HuH-7.5 (cell line): ENCODE measurements around the gene CD81.
"Not testable (repeated sequence)": the region's sequence is repeated elsewhere in the genome, so short reads cannot be mapped to it uniquely, and the experiment has no call there.

Source experiments
- DNase-seq: peaks from one replicate; pipeline ENCODE4 v3.0.0; 2011; ENCODE audit warnings: low spot score

CD81 gene

DNA sequence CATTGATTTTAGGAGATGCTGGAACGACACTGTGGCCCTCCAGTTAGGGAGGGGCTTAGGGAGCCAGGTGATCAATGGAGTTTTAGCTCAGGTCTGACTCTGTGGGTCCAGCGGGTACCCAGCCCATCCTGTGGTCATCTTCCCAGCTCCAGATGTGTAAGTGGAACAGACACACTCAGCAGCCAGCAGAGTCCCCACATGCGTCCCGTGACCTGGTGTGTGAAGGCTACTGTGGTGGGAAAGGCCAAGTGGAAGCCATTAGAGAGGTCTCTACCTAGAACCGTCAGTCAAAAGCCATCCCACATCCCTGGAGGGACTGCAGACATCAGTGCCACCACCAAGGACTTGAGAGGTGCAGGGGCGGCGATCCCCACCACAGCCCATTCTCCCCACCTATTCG is 19.9 kb upstream of the CD81 start:
- no peak for DNase-seq

GRCh38 chr11:2357651-2358050 is 19.5 kb upstream of the CD81 start:
- DNase-seq: not testable (repeated sequence)

DNA sequence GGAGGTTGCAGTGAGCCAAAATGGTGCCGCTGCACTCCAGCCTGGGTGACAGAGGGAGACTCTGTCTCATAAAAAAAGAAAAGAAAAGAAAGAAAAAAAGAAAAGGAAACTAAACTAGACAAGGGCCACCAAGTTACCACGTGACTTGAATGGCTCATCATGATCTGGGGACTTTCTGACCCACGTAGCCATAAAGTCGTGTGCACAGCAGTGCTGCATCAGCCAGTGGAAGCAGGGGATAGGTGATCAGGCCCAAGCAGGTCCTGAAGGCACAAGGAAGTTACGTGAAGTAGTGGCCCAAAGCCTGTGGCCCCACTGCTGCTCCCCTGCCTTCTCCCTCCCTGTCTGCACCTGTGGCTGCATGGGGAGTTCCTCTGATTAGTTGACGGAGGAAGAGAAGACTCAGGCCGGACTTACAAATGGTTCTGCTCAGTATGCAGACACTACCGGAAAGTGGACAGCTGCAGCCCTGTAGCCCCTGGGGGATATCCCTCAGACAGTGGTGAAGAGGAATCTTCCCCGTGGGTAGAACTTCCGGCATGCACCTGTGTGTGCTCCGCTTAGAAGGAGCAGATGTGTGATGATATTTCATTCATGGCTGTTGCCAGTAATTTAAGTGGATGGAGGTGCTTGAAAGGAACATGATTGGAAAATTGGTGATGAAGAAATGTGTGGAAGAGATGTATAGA is 18.2 kb upstream of the CD81 start:
- DNase-seq: no peak

DNA sequence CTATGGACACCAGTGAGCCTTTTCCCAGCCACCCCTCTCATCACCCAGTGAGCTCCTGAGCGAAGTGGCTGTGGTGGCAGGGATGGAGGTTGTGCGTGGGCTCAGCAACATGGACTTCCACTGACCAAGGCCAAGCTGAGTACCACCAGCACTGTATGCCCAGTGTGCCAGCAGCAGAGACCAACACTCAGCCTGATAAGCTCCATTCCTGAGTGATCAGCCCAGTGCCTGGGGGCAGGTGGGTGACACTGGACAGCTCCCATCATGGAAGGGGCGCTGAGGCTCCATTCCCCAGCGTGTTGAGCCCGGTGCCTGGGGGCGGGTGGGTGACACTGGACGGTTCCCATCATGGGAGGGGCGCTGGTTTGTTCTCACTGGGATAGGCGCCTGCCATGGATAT is 17.6 kb upstream of the CD81 start:
- no peak for DNase-seq

- DNase-seq: no peak
Measured at GRCh38 chr11:2360081-2360642, 16.9 kb upstream of the CD81 start.

DNA sequence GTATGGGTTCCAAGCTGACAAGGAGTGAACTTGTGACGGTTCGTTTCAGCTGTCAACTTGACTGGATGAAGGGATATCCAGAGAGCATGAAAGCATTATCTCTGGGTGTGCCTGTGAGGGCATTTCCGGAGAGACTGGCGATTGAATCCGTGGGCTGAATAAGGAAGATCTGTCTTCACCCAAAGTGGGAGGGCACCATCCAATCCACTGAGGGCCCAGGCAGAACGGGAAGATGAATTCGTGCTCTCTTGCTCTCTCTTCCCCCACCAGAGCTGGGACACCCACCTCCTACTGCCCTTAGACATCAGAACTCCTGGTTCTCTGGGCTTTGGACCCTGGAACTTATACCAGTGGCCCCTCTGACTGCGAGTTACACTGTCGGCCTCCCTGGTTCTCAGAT is 15.5 kb upstream of the CD81 start:
- DNase-seq: no peak

- no peak for DNase-seq
Measured at GRCh38 chr11:2362414-2362813, 14.7 kb upstream of the CD81 start.

DNA sequence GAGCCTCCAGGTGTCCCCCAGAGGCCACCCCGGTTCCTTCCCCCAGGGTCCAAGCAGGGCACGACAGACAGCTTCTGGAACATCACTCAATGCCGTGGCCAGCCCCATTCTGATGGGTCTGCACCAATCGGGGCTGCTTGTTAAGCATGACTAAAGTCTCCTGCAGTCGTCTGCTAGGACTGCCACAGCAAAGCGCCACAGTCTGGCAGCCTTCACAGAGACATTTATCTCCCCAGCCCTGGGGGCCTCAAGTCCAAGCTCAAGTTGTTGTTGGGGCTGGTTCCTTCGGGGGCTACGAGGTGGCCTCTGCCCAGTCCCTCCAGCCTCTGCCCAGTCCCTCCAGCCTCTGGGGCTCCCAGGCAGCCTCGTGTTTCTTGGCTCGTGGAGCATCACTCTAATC is 14.0 kb upstream of the CD81 start:
- no peak for DNase-seq

DNA sequence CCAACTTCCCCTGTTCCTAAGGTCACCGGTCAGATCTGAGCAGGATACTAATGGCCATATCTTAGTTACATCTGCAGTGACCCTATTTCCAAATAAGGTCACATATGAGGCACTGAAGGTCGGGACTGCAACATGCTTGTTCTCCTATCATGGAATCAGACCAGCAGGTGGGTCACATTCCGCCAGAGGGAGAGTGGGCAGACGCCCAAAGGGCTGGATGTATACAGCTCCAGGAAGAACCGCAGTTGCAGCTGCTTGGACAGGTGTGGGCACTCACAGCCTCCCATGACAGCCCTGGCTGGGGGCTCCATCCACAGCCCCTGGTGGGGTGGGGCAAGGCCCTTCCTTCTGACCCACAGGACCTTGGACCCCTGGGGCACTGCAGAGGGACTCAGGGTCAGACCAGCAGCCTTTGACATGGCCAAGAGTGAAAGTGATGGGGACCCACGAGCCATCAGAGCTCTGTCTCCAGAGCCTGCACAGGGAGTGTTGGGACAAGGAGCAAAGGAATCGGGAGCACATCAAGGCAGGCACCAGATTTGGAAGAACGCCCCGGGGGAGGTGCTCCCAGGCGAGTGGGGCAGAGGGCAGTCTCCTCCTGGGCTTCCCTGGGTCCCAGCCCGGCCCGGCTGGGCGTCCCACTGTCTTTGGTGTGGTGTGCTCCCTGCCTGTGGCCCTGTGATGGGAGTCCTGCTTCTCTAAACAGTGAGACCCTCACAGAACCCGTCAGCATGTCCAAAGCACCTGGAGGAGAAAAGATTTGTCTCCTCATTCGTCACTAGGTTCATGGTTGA is 13.3 kb upstream of the CD81 start:
- DNase-seq: no peak

GRCh38 chr11:2364386-2364785 is 12.7 kb upstream of the CD81 start:
- not testable (repeated sequence) for DNase-seq

GRCh38 chr11:2365571-2366210 is 11.4 kb upstream of the CD81 start:
- no peak for DNase-seq

DNA sequence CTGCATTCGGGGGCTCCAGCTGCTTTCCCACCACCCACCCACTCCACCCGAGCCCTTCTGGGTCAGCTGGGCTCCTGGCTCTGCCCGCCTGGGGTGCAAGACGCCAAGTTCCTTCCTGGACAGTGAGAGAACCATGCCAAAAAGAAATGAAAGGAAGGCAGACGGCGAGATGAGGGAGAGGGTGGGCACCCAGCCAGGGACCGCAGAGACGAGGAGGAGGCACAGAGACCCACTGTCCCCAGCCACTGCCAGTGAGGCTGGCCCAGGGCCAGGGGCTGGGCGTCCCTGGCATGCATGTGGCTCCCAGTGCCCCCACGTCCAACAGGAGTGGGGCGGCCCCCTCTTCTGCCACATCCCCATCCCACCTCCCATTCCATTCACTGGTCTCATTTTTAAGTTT is 10.8 kb upstream of the CD81 start:
- no peak for DNase-seq

DNA sequence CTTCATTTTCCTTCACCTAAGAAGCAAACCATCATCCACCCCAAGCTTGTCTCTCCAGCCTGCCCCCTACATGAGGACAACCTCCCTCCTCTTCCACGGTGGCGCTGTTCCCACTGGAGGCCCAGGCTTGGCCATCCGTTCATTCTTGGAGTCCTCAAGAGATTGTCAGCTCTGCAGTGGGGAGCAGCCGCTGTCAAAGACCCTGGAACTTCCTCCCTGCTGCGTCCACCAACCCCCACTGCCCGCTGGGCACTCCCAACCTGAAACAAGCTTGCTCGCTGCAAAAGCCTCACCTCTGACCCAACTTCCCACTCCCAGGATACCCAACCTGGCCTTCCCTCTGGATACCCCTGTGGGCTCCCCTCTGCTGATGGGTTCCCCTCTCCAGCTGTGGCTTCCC is 10.4 kb upstream of the CD81 start:
- DNase-seq: no peak

DNA sequence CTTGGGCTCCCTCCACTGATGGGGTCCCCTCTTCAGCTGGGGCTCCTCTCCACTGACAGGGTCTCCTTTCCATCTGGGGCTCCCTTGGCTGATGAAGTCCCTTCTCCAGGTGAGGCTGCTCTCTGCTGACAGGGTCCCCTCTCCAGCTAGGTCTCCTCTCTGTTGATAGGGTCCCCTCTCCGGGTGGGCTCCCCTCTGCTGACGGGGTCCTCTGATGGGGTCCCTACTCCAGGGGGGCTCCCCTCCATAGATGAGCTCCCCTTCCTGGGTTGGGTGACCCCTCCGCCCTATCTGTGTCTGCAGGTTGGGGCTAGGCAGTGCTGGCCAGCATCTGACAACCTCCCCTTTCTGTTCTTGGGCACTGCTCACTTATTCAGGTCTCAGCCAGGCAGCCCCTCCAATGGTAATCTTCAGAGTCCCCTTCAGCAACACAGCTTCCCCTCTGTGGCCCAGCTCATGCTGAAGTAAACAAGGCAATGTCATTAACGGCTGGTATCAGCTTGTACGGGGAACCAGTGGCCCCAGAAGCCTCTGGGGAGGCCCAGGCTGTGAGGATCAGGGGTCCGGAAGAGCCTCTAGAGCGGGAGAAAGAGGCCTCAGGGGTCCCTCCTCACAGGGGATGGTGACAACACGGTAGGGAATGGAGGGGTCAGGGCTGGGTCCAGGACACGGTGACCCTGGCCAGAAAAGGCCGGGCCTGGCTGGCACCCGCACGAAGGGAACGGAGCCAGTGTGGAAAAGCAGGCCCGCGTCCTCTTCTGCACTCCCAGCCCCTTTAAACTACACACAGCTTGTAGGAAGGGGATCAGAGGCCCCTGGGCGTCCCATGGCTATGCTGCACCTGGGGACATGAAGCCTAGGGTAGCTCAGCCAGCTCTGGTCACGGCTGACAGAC is 9.6 kb upstream of the CD81 start:
- DNase-seq: no peak

DNA sequence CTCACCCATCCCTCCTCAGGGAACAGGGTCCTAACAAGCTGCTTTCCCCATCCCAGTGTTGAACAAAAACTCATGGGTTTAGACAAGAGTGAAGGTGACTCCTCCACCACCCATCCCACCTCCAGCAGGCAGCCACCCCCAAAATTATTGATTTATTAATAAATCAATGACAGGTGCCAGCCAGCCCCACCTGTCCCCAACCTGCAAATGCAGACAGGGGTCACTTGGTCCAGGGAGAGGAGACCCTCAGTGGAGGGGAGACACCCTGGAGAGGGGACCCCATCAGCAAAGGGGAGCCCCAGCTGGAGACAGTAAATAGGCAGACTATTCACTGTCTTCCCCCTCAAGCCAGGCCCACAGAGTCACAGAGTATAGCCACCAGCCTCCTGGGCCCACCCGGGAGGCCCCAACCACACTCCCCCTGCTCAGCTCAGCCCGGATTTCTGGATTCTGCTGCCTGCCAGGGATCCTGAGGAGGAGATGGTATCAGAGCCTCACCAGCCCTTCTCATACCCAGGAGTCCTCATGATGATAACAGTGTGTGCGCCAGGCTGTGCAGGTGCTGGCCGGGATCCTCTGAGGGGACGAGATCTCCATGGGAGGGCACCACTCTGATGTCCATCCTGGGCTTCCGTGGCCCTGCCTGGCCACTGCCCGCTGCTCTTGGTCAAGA is 8.8 kb upstream of the CD81 start:
- no peak for DNase-seq

DNA sequence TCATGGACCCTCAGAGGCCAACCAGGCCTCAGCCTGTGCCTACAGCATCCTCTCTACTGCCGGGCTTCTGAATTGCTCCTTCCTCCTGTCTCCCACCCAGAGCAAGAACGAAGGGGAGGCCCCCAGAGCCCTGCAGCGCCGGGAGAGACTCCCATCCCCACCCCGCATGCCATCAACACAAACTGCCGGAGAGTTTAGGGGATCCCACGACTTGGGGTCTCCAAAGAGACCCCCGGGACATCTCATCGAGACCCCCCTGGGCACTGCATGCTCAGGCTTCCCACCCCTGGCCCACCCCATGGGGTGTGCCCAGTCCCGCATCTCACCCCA is 8.3 kb upstream of the CD81 start:
- no peak for DNase-seq

DNA sequence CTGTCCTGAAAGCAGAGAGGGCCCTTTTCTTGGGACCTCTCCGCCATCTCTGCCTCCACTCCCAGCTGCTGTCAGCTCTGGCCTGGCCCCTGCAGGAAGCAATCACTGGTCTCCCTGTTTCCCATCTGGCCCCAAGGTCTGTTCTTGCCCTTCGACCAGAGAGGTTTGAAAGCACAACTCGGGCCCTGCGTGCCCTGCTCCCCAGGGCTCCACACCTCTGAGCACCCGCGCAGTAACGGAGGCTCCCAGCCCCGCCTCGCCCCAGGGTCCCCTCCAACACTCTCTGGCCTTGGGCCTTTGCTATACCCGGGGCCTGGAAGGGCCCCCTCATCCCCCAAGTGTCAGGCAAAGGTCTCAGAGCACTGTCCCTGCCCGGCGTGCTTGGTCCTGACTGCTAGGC is 7.8 kb upstream of the CD81 start:
- DNase-seq: no peak

GRCh38 chr11:2369896-2370295 is 7.2 kb upstream of the CD81 start:
- no peak for DNase-seq

- no peak for DNase-seq
Measured at GRCh38 chr11:2374456-2375201, 2.5 kb upstream of the CD81 start.

DNA sequence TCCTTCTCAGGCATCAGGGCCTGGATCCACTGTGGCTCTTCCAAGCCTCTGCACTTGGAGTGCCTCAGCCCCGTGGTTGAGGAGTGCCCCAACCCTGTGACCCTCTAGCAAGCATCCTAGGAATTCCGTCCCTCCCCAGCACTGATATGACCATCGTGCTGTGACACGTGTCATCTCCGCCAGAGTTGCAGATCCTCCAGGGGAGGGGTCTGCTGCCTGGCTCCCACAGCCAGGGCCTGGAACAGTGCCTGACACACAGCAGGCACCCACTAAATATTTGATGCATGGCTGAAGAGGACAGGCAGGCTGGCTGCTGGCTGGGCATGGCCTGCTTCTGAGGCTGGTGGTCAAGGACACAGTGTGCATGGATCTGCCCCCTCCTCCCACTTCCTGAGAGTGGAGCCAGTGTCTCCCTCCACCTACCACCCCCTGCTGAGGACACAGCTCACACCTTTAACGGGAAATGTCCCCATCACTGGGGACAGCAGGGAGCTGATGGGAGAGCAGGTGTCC is 1.7 kb upstream of the CD81 start:
- DNase-seq: no peak
